Measurements from ENCODE around the gene SPDYC. TPM values are rescaled to one million over a fixed set of nuclear protein-coding genes. Genes with fewer than 3 reads are reported as not detected.
"Not testable (repeated sequence)": the region's sequence is repeated elsewhere in the genome, so short reads cannot be mapped to it uniquely, and the experiment has no call there.

Gene SPDYC
- total RNA-seq, 1 donor from 2014 or later: not detected

- no peak for ATAC-seq
Observed at GRCh38 chr11:65169164-65169641, 830 bp upstream of the SPDYC start.

DNA sequence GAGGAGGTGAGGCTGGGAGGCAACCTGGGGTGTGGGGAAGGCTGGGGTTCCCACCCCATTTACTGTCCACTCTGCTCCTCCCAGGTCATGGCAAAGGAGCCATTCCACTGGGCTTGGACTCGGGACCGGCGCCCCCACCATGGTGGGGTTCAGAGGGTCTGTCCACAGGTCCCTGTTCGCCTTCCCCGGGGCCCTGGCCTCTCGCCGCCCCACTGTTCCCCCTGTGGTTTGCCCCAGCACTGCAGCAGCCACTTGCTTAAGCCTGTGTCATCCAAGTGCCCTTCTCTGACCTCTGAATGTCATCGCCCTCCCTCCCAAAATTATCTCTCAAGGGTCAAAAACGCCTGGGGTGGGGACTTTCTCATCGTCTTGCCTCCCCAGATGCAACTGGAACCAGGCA lies 2.6 kb downstream of the SPDYC start:
- no peak for ATAC-seq

GRCh38 chr11:65174571-65175010 lies 4.6 kb downstream of the SPDYC start:
- ATAC-seq: not testable (repeated sequence)

DNA sequence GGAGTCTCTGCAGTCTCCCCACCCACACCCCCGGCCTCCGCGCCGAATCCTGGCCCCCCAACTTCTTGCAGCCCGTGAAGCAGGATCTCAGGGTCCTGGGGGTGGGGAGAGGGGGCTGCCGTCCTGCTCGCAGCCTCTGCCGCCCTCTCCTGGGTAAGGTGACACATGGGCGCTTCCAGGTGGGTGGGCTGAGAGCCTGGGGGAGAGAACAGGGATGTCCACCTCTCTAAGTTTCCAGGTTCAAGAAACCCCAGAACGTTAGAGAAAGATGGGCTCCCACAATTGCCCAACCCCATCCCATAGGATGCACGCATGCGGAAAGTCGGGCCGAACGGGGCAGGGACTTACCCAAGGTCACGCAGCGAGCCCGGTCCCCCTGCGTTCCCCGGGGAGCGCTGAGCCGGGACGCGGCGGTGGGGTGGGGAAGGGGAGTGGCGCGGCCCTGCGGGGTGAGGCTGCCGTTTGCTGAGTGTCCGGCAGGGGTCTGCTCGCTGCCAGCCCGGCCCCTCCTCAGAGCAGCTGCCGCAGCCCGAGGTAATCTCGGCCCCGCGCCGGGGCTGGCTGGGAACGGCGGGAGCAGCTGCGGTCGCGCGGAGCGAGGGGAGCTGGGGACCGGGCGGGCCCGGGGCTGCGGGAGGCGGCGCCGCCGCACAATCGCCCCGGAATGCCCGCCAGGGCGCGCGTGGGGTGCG lies 11.0 kb downstream of the SPDYC start:
- peak; percentile 51 for ATAC-seq

DNA sequence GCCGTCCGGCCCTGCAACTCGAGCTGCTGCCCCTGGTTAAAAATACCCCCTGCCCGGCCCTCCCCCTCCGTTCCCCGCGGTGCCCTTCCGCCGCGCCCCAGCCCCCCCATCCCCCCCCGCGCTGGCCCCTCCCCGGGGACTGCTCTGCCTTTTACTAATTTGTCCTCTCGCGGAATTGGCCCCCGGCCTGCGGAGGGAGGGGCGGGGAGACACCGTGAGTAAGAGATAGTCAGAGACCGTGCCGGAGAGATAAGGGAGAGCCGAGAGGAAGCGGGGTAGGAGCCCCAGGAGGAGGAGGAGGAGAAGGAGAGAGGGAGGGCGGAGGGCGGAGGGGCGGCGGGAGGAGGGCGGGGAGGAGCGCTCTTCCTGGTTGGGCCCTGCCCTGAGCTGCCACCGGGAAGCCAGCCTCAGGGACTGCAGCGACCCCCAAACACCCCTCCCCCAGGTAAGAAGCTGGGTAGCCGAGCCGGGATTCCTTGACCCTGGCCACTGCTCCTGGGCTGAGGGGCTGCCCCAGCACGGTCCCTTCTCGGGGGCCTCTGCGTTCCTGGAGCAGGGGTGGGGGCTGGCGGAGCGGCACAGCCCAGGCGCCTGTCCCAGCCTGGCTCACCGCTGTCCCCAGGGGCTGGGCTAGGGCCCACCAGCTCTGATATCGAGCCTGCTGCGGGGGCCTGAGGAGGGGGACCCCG lies 11.7 kb downstream of the SPDYC start, which contains the start of gene CAPN1:
CAPN1 (plus strand) TSS at position 360 of the 689 bp plus-strand sequence. CDS start 774 bp downstream, outside the sequence.
- peak; percentile 69 for ATAC-seq

GRCh38 chr11:65182258-65183170 lies 12.5 kb downstream of the SPDYC start:
- ATAC-seq: peak; percentile 54

DNA sequence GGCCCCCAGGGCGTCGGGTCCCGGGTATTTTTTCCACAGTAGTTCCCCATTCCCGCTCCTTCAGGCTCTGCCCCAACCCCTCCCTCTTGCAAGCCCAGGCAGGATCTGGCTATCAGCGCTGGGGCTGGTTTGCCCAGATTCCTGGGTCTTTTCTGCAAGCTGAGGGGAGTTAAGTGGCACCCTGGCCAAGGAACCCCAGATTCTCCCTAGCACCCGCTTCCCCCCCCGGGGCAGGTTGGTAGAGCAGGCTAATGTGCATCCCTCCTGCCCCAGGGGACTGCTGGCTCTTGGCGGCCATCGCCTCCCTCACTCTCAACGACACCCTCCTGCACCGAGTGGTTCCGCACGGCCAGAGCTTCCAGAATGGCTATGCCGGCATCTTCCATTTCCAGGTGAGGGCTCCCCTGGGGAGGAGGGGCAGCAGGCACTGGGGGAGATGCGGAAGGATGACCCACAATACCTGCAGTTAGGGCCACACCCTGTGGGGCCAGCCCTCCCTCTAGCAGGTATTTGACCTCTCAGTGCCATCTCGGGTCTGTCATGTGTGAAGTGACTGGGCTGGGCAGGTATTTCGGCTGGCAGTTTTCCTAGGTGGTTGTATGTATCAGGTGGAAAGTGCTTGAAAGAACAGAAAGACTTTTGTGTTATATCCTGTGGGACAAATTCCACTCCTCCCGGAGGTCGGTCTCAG lies 13.3 kb downstream of the SPDYC start:
- peak; percentile 77 for ATAC-seq

DNA sequence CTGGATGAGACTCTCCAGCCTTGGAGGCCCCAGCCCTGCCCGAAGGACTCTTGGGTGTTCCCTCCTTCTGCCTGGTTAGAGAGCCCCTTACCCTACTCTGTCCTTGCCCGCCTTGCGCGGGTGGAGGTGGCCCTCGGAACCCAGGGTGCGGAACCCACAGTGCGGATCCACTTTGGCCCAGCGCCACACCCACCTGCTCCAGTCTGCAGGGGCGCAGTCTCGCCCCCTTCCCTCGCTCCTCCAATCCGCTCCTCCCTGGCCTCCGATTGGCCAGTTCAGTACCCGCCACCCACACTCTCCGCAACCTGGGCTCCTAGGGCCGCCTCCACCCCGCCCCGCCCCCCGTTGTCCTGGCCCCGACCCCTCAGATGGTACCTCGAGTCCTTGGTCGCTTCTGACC lies 14.1 kb downstream of the SPDYC start:
- ATAC-seq: no peak

- ATAC-seq: no peak
Observed at GRCh38 chr11:65185171-65185570, 15.1 kb downstream of the SPDYC start.

DNA sequence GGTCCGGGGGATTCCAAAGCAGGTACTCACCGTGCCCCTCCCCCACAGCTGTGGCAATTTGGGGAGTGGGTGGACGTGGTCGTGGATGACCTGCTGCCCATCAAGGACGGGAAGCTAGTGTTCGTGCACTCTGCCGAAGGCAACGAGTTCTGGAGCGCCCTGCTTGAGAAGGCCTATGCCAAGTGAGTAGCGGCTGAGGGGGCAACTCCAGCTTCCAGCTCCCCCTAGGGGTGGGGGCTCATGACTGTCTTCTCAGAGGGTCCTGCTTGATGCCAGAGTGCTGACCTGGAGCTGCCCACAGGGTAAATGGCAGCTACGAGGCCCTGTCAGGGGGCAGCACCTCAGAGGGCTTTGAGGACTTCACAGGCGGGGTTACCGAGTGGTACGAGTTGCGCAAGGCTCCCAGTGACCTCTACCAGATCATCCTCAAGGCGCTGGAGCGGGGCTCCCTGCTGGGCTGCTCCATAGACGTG lies 15.9 kb downstream of the SPDYC start:
- no peak for ATAC-seq

DNA sequence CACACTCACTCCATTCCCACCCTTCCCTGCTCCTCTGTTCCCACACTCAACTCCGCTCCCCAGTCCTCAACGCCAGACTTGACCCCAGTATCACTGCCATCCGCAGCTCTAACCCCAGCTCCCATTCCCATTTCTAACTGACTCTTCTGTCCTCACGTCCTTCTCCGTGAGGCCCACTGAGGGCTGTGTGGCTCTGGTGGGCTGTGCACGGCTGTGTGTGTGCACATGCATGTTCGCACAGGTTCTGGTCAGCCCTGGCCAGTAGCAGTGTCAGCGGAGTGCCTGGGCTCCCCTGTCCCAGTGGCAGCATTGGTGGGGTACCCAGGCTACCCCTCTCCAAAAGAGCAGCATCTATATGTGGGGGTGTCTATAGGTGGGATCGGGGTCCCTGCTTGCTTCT lies 16.7 kb downstream of the SPDYC start:
- no peak for ATAC-seq

- ATAC-seq: no peak
Observed at GRCh38 chr11:65187146-65187675, 17.2 kb downstream of the SPDYC start.

- no peak for ATAC-seq
Observed at GRCh38 chr11:65187971-65188461, 18.0 kb downstream of the SPDYC start.

- no peak for ATAC-seq
Observed at GRCh38 chr11:65188486-65188885, 18.5 kb downstream of the SPDYC start.

GRCh38 chr11:65189191-65189590 lies 19.2 kb downstream of the SPDYC start:
- ATAC-seq: no peak

- no peak for ATAC-seq
Observed at GRCh38 chr11:65194564-65194963, 24.5 kb downstream of the SPDYC start.

DNA sequence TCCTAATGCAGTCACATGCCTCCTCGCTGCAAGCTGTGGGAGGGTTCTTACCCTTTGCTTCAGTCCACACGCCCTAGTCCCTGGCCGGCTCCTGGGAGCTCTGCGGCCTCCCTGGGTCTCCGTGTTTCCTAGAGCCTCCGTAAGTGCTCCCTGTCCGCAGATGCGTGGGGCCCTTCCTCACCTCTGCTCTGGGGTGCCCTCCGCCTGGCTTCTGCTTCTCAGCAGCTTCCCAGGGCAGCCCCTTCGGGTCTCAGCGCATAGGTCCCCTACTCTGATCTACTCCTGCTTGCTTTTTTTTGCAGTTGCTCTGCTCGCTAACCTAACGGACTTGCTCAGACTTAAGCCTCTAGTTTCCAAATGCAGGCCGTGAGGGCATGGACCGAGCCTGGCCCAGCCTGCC lies 34.1 kb downstream of the SPDYC start:
- ATAC-seq: no peak

GRCh38 chr11:65204646-65205601 lies 34.9 kb downstream of the SPDYC start:
- peak; percentile 28 for ATAC-seq

- peak; percentile 1 for ATAC-seq
Observed at GRCh38 chr11:65205602-65205967, 35.6 kb downstream of the SPDYC start.

- ATAC-seq: peak; percentile 7
Observed at GRCh38 chr11:65206441-65206841, 36.4 kb downstream of the SPDYC start.
